ENCODE data around the gene TLE4.

TLE4 gene

DNA sequence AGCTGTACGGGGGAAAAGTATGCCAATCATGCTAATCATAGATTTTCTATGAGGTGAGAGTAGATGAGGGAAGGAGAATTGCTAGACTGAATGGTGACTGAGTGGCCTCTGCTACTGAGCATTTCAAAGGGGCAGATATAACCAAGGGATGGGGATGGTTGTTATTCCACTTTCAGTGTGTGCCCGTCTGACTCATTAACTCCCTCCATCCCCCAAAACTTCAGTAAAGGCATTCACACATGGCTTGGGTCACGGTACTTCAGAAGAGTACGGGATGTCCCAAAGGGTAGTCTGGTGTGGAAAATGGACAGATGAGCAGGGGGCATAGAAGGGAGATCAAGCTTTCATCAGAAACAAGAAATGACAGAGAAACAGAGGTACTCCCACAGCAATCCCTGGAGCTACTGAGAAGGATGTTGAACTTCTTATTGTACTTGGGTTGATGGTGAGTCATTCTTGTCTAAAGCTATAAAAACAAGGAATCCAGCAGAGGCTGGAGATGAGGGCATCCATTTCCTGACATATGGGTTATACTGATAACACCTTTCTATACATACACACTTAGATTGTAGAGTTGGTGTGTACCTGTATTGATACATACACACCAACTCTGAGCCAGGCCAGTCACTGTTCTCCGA is 8.9 kb upstream of the TLE4 start:
- H3K27me3 ChIP-seq (ENCODE audit: insufficient read depth, poor library complexity, severe bottlenecking): no peaks in the 10 kb centered on the region
- H3K27ac ChIP-seq (replicated peaks): no peak overlapping the region

DNA sequence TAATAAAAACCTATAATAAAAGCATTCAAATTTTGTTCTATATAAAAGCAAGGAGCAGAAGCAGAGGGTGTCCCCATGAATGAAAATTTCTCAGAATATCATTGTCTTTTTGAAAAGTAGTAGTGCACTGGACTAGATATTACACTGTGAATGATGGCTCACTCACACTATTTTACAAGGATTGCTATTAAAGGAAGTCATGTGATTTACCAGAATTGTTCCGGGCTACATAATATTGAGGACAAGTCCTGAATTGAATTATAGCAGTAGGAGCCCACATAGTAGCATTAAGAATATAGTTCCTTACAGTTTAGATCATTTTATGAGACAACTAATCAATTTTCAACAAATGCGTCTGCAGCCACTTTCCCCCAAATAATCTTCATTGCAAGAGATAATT is 7.7 kb upstream of the TLE4 start:
- Histone ChIP-seq H3K27ac (replicated peaks) (no peak overlapping the region), H3K27me3 (ENCODE audit: insufficient read depth, poor library complexity, severe bottlenecking) (no peaks in the 10 kb centered on the region), H3K4me3 (replicated peaks; ENCODE audit: insufficient read depth, low read length) (no peak overlapping the region)
- TF ChIP-seq GABPA (IDR thresholded peaks at IDR 0.05; ENCODE audit: low read depth) (no peak), SPI1 (IDR thresholded peaks at IDR 0.05; ENCODE audit: borderline replicate concordance, low read depth) (no peak), POLR2AphosphoS5 (IDR thresholded peaks at IDR 0.05; ENCODE audit: low read depth) (no peak)
- TF ChIP-seq, protein P1, sequence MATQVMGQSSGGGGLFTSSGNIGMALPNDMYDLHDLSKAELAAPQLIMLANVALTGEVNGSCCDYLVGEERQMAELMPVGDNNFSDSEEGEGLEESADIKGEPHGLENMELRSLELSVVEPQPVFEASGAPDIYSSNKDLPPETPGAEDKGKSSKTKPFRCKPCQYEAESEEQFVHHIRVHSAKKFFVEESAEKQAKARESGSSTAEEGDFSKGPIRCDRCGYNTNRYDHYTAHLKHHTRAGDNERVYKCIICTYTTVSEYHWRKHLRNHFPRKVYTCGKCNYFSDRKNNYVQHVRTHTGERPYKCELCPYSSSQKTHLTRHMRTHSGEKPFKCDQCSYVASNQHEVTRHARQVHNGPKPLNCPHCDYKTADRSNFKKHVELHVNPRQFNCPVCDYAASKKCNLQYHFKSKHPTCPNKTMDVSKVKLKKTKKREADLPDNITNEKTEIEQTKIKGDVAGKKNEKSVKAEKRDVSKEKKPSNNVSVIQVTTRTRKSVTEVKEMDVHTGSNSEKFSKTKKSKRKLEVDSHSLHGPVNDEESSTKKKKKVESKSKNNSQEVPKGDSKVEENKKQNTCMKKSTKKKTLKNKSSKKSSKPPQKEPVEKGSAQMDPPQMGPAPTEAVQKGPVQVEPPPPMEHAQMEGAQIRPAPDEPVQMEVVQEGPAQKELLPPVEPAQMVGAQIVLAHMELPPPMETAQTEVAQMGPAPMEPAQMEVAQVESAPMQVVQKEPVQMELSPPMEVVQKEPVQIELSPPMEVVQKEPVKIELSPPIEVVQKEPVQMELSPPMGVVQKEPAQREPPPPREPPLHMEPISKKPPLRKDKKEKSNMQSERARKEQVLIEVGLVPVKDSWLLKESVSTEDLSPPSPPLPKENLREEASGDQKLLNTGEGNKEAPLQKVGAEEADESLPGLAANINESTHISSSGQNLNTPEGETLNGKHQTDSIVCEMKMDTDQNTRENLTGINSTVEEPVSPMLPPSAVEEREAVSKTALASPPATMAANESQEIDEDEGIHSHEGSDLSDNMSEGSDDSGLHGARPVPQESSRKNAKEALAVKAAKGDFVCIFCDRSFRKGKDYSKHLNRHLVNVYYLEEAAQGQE (IDR thresholded peaks at IDR 0.05; ENCODE audit: insufficient replicate concordance, low read depth): no peak
- TF ChIP-seq, protein P2, sequence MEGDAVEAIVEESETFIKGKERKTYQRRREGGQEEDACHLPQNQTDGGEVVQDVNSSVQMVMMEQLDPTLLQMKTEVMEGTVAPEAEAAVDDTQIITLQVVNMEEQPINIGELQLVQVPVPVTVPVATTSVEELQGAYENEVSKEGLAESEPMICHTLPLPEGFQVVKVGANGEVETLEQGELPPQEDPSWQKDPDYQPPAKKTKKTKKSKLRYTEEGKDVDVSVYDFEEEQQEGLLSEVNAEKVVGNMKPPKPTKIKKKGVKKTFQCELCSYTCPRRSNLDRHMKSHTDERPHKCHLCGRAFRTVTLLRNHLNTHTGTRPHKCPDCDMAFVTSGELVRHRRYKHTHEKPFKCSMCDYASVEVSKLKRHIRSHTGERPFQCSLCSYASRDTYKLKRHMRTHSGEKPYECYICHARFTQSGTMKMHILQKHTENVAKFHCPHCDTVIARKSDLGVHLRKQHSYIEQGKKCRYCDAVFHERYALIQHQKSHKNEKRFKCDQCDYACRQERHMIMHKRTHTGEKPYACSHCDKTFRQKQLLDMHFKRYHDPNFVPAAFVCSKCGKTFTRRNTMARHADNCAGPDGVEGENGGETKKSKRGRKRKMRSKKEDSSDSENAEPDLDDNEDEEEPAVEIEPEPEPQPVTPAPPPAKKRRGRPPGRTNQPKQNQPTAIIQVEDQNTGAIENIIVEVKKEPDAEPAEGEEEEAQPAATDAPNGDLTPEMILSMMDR (IDR thresholded peaks at IDR 0.05; ENCODE audit: insufficient read depth, low read length): no peak
- DNase-seq (ENCODE audit: low read depth in 1 of 2, low spot score in 1 of 2): no peak

More for the DNA sequence above, 8.9 kb upstream of the TLE4 start:
- TF ChIP-seq POLR2AphosphoS5 (IDR thresholded peaks at IDR 0.05; ENCODE audit: low read depth) (no peak), SPI1 (IDR thresholded peaks at IDR 0.05; ENCODE audit: borderline replicate concordance, low read depth) (no peak), GABPA (IDR thresholded peaks at IDR 0.05; ENCODE audit: low read depth) (no peak)
- TF ChIP-seq, protein P2 (IDR thresholded peaks at IDR 0.05; ENCODE audit: insufficient read depth, low read length): no peak
- TF ChIP-seq, protein P1 (IDR thresholded peaks at IDR 0.05; ENCODE audit: insufficient replicate concordance, low read depth): no peak
- H3K4me3 ChIP-seq (replicated peaks; ENCODE audit: insufficient read depth, low read length): no peak overlapping the region
- DNase-seq (ENCODE audit: low read depth in 1 of 2, low spot score in 1 of 2): no peak

DNA sequence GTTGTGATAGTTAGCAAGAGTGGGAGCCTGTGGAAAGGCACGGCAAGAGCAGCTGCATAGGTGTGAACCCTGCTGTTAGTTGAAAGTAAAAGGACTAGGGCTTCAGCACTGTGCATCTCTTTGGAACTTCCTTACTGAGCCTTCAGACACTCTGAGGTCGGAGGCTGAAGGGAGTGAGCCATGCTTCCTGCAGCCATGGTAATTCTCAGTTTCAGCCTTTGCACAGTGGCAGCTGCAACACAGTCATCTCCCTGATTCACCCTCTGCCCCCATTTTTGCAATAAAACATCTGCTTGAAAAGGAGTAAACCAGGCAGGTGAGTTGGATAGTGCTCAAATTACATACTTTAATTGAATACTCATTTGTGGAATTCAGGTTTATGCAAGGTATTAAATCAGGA is 6.5 kb upstream of the TLE4 start:
- Histone ChIP-seq H3K4me3 (replicated peaks; ENCODE audit: insufficient read depth, low read length) (no peak overlapping the region), H3K27ac (replicated peaks) (no peak overlapping the region), H3K27me3 (ENCODE audit: insufficient read depth, poor library complexity, severe bottlenecking) (no peaks in the 10 kb centered on the region)
- DNase-seq (ENCODE audit: low read depth in 1 of 2, low spot score in 1 of 2): no peak
- TF ChIP-seq, protein P2 (IDR thresholded peaks at IDR 0.05; ENCODE audit: insufficient read depth, low read length): no peak
- TF ChIP-seq, protein P1 (IDR thresholded peaks at IDR 0.05; ENCODE audit: insufficient replicate concordance, low read depth): no peak
- TF ChIP-seq GABPA (IDR thresholded peaks at IDR 0.05; ENCODE audit: low read depth) (no peak), SPI1 (IDR thresholded peaks at IDR 0.05; ENCODE audit: borderline replicate concordance, low read depth) (no peak), POLR2AphosphoS5 (IDR thresholded peaks at IDR 0.05; ENCODE audit: low read depth) (no peak)

All from HL-60 (cell line).